Activated CD8-positive, alpha-beta memory T cell treated with anti-CD3 and anti-CD28 coated beads for 1 hour (primary cell): Measurements from ENCODE around the gene LMO1.

Experiments used
- DNase-seq, 2 donors: peaks; one replicate each; pipeline ENCODE4 v3.0.0-alpha.2; 2020; ENCODE audit warnings: low read depth in 1 of 2; ENCODE audit errors: extremely low read depth in 1 of 2

Gene LMO1

DNA sequence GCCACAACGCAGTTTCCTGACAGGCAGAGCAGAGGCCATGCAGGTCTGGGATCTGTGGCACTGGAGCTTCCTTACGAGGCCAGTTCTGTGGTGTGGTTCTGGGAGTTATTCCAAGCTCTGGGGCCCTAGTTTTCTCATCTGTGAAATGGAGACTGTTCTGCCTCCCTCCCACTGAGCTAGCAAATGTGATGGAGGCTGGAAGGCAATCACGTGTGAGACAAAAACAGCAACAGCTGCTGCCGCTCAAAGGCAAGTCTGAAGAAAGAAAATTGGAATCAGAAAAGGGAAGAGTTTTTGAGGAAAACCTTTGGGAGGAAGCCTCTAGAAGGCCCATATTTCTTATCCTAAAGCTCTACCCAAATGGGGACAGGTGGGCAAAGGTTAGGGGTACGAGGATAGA is 86.5 kb downstream of the LMO1 start:
- no peak for DNase-seq
